NCI-H510A (cell line): Measurements from ENCODE around the gene URGCP.

Experiments
- DNase-seq: peaks from one replicate; lab custom pipeline; 2025; lab: John Stamatoyannopoulos, UW

Gene URGCP, protein sequence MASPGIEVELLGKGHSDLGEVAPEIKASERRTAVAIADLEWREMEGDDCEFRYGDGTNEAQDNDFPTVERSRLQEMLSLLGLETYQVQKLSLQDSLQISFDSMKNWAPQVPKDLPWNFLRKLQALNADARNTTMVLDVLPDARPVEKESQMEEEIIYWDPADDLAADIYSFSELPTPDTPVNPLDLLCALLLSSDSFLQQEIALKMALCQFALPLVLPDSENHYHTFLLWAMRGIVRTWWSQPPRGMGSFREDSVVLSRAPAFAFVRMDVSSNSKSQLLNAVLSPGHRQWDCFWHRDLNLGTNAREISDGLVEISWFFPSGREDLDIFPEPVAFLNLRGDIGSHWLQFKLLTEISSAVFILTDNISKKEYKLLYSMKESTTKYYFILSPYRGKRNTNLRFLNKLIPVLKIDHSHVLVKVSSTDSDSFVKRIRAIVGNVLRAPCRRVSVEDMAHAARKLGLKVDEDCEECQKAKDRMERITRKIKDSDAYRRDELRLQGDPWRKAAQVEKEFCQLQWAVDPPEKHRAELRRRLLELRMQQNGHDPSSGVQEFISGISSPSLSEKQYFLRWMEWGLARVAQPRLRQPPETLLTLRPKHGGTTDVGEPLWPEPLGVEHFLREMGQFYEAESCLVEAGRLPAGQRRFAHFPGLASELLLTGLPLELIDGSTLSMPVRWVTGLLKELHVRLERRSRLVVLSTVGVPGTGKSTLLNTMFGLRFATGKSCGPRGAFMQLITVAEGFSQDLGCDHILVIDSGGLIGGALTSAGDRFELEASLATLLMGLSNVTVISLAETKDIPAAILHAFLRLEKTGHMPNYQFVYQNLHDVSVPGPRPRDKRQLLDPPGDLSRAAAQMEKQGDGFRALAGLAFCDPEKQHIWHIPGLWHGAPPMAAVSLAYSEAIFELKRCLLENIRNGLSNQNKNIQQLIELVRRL

GRCh38 chr7:43906331-43907010 is at the start of gene URGCP:
Gene URGCP, minus strand, starts transcription at chr7:43906596. Its CDS starts 21 bp downstream, at chr7:43906575.
- DNase-seq: peak; percentile 41

DNA sequence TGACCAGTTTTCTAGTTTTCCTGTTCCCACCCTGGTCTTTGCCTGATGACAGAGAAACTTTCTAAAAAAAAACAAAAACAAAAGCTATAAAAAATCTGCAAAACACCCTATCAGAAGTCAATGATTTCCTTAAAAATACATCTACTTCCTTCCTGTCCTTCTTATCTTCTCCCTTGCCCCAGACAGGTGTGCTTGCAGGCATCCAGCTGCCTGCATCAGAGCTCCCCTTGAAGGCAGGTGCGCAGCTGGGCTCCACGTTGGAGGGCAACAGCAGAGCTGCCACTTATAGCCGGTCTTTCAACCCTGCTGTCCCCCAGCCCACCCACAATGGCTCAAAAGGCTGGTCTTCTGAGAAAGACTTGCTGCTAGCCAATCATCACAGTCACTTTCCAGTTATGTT is 49.6 kb upstream of the URGCP start:
- DNase-seq: no peak

- peak; percentile 21 for DNase-seq
Observed at GRCh38 chr7:43954524-43955228, 48.3 kb upstream of the URGCP start.

DNA sequence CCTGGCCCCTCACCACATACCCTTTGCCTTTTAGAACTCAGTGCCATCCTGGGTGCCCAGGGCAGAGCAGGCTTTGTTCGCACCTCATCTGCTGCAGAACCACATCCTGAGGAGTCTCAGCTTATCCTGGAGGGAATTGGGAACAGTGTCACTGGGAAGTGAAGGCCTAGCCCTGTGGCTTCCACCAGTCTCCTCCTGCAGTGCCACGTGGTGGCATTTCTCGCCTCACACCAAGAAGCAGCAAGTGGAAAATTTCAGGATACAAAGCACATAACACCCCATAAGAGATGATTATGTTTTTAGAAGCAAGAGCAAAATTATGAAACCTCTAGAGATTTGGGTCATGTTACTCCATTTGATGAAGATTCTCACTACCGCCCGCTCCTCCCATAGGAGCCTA is 46.7 kb upstream of the URGCP start:
- no peak for DNase-seq

DNA sequence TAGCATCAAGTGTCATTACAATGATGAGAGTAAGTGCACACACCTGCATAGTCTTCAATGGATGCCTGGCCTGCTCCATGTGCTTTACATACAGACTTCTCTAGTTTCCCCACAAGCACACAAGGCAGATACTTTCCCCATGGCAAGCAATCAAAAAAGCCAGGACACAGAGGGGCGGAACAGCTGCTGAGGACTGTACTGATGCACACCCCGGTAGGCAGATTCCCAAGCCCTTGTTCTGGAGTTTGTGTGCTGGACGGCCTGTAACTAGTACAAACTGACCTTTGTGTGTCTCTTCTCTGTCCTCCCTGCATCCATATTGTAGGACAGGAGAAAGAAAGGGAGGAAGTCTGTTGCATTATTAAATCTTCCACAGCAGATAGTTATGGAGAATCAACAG is 45.6 kb upstream of the URGCP start:
- DNase-seq: no peak

DNA sequence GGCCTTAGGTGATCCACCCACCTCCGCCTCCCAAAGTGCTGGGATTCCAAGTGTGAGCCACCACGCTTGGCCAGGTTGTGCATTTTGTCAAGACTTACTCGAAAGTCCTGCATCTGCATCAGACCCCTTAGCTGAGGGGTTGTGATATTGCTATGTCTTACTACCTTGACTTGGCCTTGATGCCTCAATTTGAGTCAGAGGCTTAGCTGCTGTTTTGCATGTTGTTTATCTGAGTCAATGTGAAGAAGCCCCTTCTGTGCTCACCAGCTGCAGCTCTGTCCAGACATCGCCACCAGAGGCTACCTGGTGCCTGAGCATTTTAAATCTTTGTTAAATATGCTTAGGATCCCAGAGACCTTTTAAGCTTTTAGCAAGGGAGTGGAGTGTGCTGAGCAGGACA is 37.9 kb upstream of the URGCP start:
- no peak for DNase-seq

- DNase-seq: no peak
Observed at GRCh38 chr7:43943417-43944187, 37.2 kb upstream of the URGCP start.

DNA sequence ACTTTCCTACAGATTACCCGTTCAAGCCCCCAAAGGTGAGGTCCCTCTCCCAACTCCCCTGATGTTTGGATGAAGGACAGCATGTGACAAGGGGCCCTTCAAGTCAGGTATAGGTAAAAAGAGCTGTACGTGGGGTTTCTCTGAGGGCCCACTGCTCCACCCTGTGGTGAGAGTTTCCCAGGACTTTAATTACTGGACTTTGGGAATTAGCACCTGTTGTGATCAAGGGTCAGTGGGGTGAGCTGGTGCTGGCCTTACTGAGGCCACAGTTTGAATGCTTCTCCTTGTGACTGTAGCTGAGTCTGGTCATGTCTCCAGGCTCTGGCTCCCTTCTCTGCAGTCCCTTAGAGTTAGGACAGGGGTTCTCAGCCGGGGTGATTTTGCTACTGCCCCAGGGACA is 36.6 kb upstream of the URGCP start:
- no peak for DNase-seq

DNA sequence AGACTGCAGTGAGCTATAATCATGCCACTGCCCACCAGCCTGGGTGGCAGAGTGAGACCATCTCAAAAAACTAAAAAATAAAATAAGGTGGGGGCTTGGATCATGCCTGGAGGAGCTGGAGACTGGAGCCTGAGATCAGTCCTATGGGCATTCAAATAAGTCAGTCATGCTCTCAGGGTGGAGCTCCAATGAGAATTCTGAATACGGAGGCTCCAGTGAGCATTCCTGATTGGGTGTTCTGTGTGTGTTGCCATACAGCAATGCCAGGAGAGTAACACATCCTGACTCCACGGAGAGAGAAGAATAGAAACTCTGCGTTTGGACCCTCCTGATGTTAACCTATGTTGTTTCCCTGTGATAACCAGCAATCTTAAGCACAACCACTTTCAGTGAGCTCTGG is 35.9 kb upstream of the URGCP start:
- DNase-seq: no peak

DNA sequence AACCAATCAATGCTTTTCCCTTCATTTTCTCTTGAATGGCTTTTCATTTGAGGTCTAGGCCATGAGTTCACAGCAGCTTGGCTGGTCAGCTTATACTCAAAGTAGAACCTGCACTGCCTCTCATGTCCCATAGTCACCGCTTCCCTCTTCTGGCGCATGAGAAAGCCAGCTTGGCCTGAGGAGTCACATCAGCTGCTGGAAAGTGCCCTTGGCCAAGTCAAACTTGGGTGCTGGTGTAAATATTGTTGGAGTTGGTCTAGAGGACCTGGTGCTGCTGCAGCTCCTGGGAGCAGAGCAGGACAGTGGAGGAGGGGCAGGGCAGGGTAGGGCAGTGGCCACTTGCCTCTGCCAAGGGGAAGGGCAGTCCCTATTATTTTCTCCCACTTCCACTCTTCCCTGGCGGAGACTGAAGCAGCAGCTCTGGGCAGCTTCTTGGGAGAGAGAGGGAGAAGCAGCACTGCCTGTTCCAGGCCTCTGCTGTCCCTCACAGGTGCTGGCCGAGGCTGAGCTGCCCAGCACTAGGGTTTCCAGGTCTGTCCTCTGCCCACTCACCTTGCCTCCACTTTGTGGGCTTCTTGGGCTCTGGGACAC is 32.6 kb upstream of the URGCP start:
- DNase-seq: no peak

DNA sequence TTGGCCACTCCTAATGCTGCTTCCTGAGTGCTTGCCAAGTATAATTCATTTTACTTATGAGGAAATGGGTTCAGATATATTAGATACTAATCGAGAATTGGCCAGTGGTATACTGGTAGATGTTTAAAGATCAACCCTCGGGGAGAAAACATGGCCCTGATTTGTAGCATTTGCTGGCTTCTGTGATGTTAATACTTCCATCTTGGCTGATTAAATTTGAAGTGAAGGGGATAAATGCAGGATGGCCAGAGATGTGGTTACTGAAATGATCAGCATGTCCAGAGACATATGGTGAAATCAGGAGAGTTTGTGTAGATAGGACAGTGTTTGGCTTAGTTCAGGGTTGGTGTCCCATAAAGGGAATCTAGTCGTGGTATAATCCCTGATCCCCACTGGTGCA is 31.0 kb upstream of the URGCP start:
- no peak for DNase-seq

- no peak for DNase-seq
Observed at GRCh38 chr7:43933902-43934560, 27.6 kb upstream of the URGCP start.

- DNase-seq: no peak
Observed at GRCh38 chr7:43931346-43931745, 24.9 kb upstream of the URGCP start.

- DNase-seq: no peak
Observed at GRCh38 chr7:43929529-43930457, 23.4 kb upstream of the URGCP start.

GRCh38 chr7:43927810-43928209 is 21.4 kb upstream of the URGCP start:
- DNase-seq: no peak

DNA sequence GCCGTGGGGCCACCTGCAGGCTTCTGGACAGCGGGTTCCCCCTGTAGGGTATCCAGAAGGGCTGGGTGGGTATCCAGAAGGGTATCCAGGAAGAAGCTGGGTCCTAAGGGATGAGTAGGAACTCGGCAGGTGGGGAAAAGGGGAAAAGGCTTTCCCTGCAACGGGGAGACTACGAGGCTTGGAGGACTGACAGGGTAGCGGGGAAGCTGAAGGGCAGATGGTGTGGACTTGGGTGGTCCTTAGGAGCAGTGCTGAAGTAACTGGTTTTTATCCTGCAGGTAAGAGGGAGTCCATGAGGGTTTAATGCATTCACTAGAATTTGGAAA is 20.4 kb upstream of the URGCP start:
- DNase-seq: no peak

- peak; percentile 79 for DNase-seq
Observed at GRCh38 chr7:43925984-43926797, 19.8 kb upstream of the URGCP start, which contains the start of gene UBE2D4. Gene UBE2D4, plus strand, starts transcription at chr7:43926436. Its CDS starts 97 bp downstream, at chr7:43926533.

DNA sequence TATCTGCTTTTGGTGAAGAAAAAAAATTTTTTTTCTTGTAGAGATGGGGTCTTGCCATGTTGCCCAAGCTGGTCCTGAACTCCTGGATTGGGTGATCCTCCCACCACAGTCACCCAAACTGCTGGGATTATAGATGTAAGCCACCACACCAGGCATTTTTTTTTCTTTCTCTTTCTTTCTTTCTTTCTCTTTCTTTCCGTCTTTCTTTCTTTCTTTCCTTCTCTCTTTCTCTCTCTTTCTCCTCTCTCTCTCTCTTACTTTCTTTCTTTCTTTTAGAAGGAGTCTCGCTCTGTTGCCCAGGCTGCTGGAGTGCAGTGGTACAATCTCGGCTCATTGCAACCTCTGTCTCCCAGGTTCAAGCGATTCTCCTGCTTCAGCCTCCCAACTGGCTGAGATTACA is 16.3 kb upstream of the URGCP start:
- DNase-seq: no peak
